Psoas muscle (tissue), 8 donors: ENCODE results near the gene TMEM101. TPM values are rescaled to one million over a fixed set of nuclear protein-coding genes. Genes with fewer than 3 reads are reported as not detected.
"Not testable (repeated sequence)": the region's sequence is repeated elsewhere in the genome, so short reads cannot be mapped to it uniquely, and the experiment has no call there.

Experiments
- ATAC-seq, 4 donors: fragments of 200-7000 bp; cut with Tn5 transposase; one replicate each; pipeline ENCODE4 v1.9.1; 2020; ENCODE audit warnings: moderate library complexity in 3 of 4, mild to moderate bottlenecking in 2 of 4
- DNase-seq, 2 donors: peaks; one replicate each; pipeline ENCODE4 v3.0.0-alpha.2; 2020
- H3K27ac ChIP-seq: fragments of 200-600 bp; one replicate; pipeline ENCODE4 v1.8.0; 2022
- H3K27me3 ChIP-seq, 3 donors: fragments of 200-600 bp in 1 of 3; one replicate each; pipeline versions ENCODE4 v1.6.1 to v1.8.0; 2013 to 2022; ENCODE audit warnings: low read length in 2 of 3, mild to moderate bottlenecking in 2 of 3, moderate library complexity in 1 of 3; ENCODE audit not compliant: insufficient read depth in 3 of 3
- H3K36me3 ChIP-seq, 2 donors: fragments of 200-600 bp in 1 of 2; one replicate each; pipeline versions ENCODE4 v1.6.1 to v1.8.0; 2013 to 2022; ENCODE audit warnings: low read depth in 1 of 2, mild to moderate bottlenecking in 1 of 2, moderate library complexity in 1 of 2; ENCODE audit not compliant: insufficient read depth in 1 of 2
- H3K4me1 ChIP-seq: fragments of 200-600 bp; one replicate; pipeline ENCODE4 v1.8.0; 2022
- H3K4me3 ChIP-seq: fragments of 200-600 bp; one replicate; pipeline ENCODE4 v1.8.0; 2022; ENCODE audit warnings: mild to moderate bottlenecking
- H3K9me3 ChIP-seq: fragments of 200-600 bp; one replicate; pipeline ENCODE4 v1.8.0; 2022
- WGBS, 3 donors: extraction: QIAGEN DNeasy Blood & Tissue Kit; methylation state at CpG; one replicate each; pipeline versions ENCODE4 v1.1.6 to v1.1.7; 2013; 5-methylcytosine and 5-hydroxymethylcytosine counted together
- intact Hi-C, 2 donors: fragments of 100-400 bp; cut with DNase I; formaldehyde crosslinking; loops; one replicate each; pipeline versions ENCODE4 v1.11.0 to v1.14.2; 2022
- polyA plus RNA-seq, 3 donors: library from polyadenylated mRNA; stranded (reverse); fragments of 200-250 nt; gene quantifications; one replicate each; pipeline ENCODE4 v1.2.3, GENCODE V29; 2013
- total RNA-seq, 4 donors: library from RNA; stranded (reverse); fragmentation: NEBNext Ultra II Directional in 2 of 4; extraction: Animal tissue kit (Norgen Biotek cat#: 25700) in 2 of 4; gene quantifications; one replicate each; pipeline versions ENCODE4 v1.2.1 to v1.2.4, GENCODE V29; 2021 to 2023
- TF ChIP-seq, protein P1 (sequence below): fragments of 200-600 bp; IDR thresholded peaks from one replicate; pipeline ENCODE4 v1.8.0; 2022; ENCODE audit warnings: antibody characterized with exemption
- donor health status: healthy with polysubstance abuse.
- donor health status: DM: no; HTN: no; CAD: no; lungs with moderate emphysema.
- donor health status: Bipolar disorder and iron deficiency.
- donor health status: healthy.
- donor health status: DM: yes; HTN: yes; CAD: no.
- donor health status: DM: no; HTN: no; CAD: no.
- donor health status: DM: no; HTN: no; CAD: no.
- donor health status: DM: yes; HTN: yes; CAD: no.

Gene TMEM101
- total and polyA plus RNA-seq, 7 donors: 13.2 to 52.6 (median 22.2) TPM

GRCh38 chr17:43967251-43967875, 47.4 kb downstream of the TMEM101 start:
- ATAC-seq (no peak), DNase-seq (no peak)
- 48 to 51% (median 49%) methylated on average over 9 of the region's 9 CpGs for WGBS, 3 donors
- Histone ChIP-seq H3K9me3 (no peaks in the 10 kb centered on the region), H3K4me1 (no peaks in the 10 kb centered on the region), H3K4me3 (no peak overlapping the region), H3K36me3 (no peaks in the 10 kb centered on the region), H3K27ac (no peak overlapping the region), H3K27me3 (no peaks in the 10 kb centered on the region)
- TF ChIP-seq, protein P1, sequence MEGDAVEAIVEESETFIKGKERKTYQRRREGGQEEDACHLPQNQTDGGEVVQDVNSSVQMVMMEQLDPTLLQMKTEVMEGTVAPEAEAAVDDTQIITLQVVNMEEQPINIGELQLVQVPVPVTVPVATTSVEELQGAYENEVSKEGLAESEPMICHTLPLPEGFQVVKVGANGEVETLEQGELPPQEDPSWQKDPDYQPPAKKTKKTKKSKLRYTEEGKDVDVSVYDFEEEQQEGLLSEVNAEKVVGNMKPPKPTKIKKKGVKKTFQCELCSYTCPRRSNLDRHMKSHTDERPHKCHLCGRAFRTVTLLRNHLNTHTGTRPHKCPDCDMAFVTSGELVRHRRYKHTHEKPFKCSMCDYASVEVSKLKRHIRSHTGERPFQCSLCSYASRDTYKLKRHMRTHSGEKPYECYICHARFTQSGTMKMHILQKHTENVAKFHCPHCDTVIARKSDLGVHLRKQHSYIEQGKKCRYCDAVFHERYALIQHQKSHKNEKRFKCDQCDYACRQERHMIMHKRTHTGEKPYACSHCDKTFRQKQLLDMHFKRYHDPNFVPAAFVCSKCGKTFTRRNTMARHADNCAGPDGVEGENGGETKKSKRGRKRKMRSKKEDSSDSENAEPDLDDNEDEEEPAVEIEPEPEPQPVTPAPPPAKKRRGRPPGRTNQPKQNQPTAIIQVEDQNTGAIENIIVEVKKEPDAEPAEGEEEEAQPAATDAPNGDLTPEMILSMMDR: no peak
- intact Hi-C loops: no loop called here

GRCh38 chr17:43966276-43966675, 48.5 kb downstream of the TMEM101 start:
- no peaks in the 10 kb centered on the region for H3K9me3 ChIP-seq
- no peak overlapping the region for H3K27ac ChIP-seq
- TF ChIP-seq, protein P1: no peak
- no peak overlapping the region for H3K4me3 ChIP-seq
- H3K27me3 ChIP-seq: peaks cover 0 to 3% (median 2%) of the 10 kb centered on the region in 3 donors
- 59 to 69% (median 66%) methylated on average over 3 of the region's 3 CpGs for WGBS, 3 donors
- intact Hi-C loops: no loop called here
- no peaks in the 10 kb centered on the region for H3K36me3 ChIP-seq
- ATAC-seq: no peak
- no peaks in the 10 kb centered on the region for H3K4me1 ChIP-seq
- DNase-seq: no peak

- ATAC-seq (no peak), DNase-seq (no peak)
- WGBS, 3 donors: 44 to 58% (median 49%) methylated on average over 7 of the region's 7 CpGs
- Histone ChIP-seq H3K9me3 (no peaks in the 10 kb centered on the region), H3K4me3 (no peak overlapping the region), H3K27ac (no peak overlapping the region), H3K4me1 (no peaks in the 10 kb centered on the region), H3K27me3 (peaks cover 2 to 7% (median 3%) of the 10 kb centered on the region in 3 donors), H3K36me3 (no peaks in the 10 kb centered on the region)
- intact Hi-C loops: no loop called here
- TF ChIP-seq, protein P1: no peak
Observed at GRCh38 chr17:43962479-43962878, 52.3 kb downstream of the TMEM101 start.

- no peak for DNase-seq
- ATAC-seq: no peak
- TF ChIP-seq, protein P1: no peak
- no peak overlapping the region for H3K27ac ChIP-seq
- H3K36me3 ChIP-seq: no peaks in the 10 kb centered on the region
- intact Hi-C loops: no loop called here
- no peaks in the 10 kb centered on the region for H3K4me1 ChIP-seq
- H3K27me3 ChIP-seq: peaks cover 2 to 7% (median 3%) of the 10 kb centered on the region in 3 donors
- 73 to 83% (median 74%) methylated on average over 2 of the region's 2 CpGs for WGBS, 3 donors
- no peaks in the 10 kb centered on the region for H3K9me3 ChIP-seq
- H3K4me3 ChIP-seq: no peak overlapping the region
Observed at GRCh38 chr17:43961954-43962353, 52.8 kb downstream of the TMEM101 start.

DNA sequence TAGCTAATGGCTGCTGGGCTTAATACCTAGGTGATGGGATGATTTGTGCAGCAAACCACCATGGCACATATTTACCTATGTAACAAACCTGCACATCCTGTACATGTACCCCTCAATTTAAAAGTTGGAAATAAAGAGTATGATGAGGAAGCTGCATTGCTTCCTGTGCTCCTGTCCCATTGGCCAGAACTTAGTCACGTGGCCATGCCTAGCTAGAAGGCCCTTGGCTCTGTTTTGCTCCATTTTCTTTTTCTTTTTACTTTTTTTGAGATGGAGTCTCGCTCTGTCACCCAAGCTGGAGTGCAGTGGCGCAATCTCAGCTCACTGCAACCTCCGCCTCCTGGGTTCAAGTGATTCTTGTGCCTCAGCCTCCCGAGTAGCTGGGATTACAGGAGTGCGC, 53.5 kb downstream of the TMEM101 start:
- 87 to 92% (median 90%) methylated on average over 6 of the region's 6 CpGs for WGBS, 3 donors
- DNase-seq, H3K4me1 ChIP-seq, ATAC-seq, H3K27me3 ChIP-seq, H3K27ac ChIP-seq, H3K4me3 ChIP-seq, H3K9me3 ChIP-seq, H3K36me3 ChIP-seq, intact Hi-C loops: not testable (repeated sequence)

Other genes starting within 250 kb of the TMEM101 start
- gene DUSP3, start 236.0 kb downstream of the TMEM101 start, total RNA-seq: 100 to 1,000 TPM; 191 to 253 (median 209) TPM
- 100 to 1,000 TPM in 2 of 3 donors, 10 to 100 TPM in 1; 90.1 to 250 (median 170) TPM for gene DUSP3, start 236.0 kb downstream of the TMEM101 start, polyA plus RNA-seq
- not detected for gene CFAP97D1, start 234.5 kb downstream of the TMEM101 start, total RNA-seq
- gene CFAP97D1, start 234.5 kb downstream of the TMEM101 start, polyA plus RNA-seq: under 1 TPM in 2 of 3 donors, not detected in 1; 0.01 to 0.17 TPM
- 1 to 10 TPM; 1.4 to 2.0 (median 1.5) TPM for gene MPP3, start 181.8 kb downstream of the TMEM101 start, total RNA-seq
- gene MPP3, start 181.8 kb downstream of the TMEM101 start, polyA plus RNA-seq: 1 to 10 TPM; 1.0 to 1.6 (median 1.4) TPM
- gene CD300LG, start 167.8 kb downstream of the TMEM101 start, total RNA-seq: 10 to 100 TPM in 2 of 4 donors, 1 to 10 TPM in 2; 6.9 to 11.5 (median 10.2) TPM
- 10 to 100 TPM in 2 of 3 donors, 1 to 10 TPM in 1; 5.4 to 21.7 (median 14.7) TPM for gene CD300LG, start 167.8 kb downstream of the TMEM101 start, polyA plus RNA-seq
- gene MPP2, start 107.4 kb downstream of the TMEM101 start, total RNA-seq: 1 to 10 TPM in 1 of 4 donors, under 1 TPM in 3; 0.42 to 1.6 (median 0.62) TPM
- gene MPP2, start 107.4 kb downstream of the TMEM101 start, polyA plus RNA-seq: under 1 TPM; 0.19 to 0.38 (median 0.21) TPM
- gene PPY, start 72.5 kb downstream of the TMEM101 start, total RNA-seq: not detected
- not detected for gene PPY, start 72.5 kb downstream of the TMEM101 start, polyA plus RNA-seq
- gene PYY, start 61.0 kb downstream of the TMEM101 start, total RNA-seq: not detected
- gene PYY, start 61.0 kb downstream of the TMEM101 start, polyA plus RNA-seq: not detected
- gene NAGS, start 10.3 kb downstream of the TMEM101 start, total RNA-seq: under 1 TPM in 2 of 4 donors, not detected in 2; 0.20 to 0.28 TPM
- 10 to 100 TPM in 1 of 3 donors, under 1 TPM in 2; 0.10 to 13.5 (median 0.11) TPM for gene NAGS, start 10.3 kb downstream of the TMEM101 start, polyA plus RNA-seq
- 10 to 100 TPM; 39.6 to 65.9 (median 52.9) TPM for gene LSM12, start 51.7 kb upstream of the TMEM101 start, total RNA-seq
- 10 to 100 TPM; 42.7 to 52.9 (median 47.9) TPM for gene LSM12, start 51.7 kb upstream of the TMEM101 start, polyA plus RNA-seq
- 10 to 100 TPM; 27.7 to 43.3 (median 37.6) TPM for gene G6PC3, start 55.8 kb upstream of the TMEM101 start, total RNA-seq
- 10 to 100 TPM; 43.9 to 72.9 (median 61.0) TPM for gene G6PC3, start 55.8 kb upstream of the TMEM101 start, polyA plus RNA-seq
- 10 to 100 TPM; 24.4 to 75.6 (median 61.2) TPM for gene HDAC5, start 108.7 kb upstream of the TMEM101 start, total RNA-seq
- gene HDAC5, start 108.7 kb upstream of the TMEM101 start, polyA plus RNA-seq: 10 to 100 TPM in 2 of 3 donors, 1 to 10 TPM in 1; 8.8 to 35.8 (median 30.2) TPM
- gene HROB, start 127.0 kb upstream of the TMEM101 start, total RNA-seq: 1 to 10 TPM in 1 of 4 donors, under 1 TPM in 3; 0.25 to 1.1 (median 0.39) TPM
- under 1 TPM; 0.53 to 0.77 (median 0.65) TPM for gene HROB, start 127.0 kb upstream of the TMEM101 start, polyA plus RNA-seq
- 10 to 100 TPM; 17.0 to 43.4 (median 26.1) TPM for gene ASB16, start 155.7 kb upstream of the TMEM101 start, total RNA-seq
- gene ASB16, start 155.7 kb upstream of the TMEM101 start, polyA plus RNA-seq: 10 to 100 TPM in 1 of 3 donors, 1 to 10 TPM in 2; 1.1 to 16.5 (median 9.9) TPM
- gene TMUB2, start 172.0 kb upstream of the TMEM101 start, total RNA-seq: 10 to 100 TPM; 14.1 to 20.9 (median 20.3) TPM
- 10 to 100 TPM; 22.8 to 44.4 (median 34.7) TPM for gene TMUB2, start 172.0 kb upstream of the TMEM101 start, polyA plus RNA-seq
- 10 to 100 TPM; 25.6 to 42.6 (median 38.8) TPM for gene ATXN7L3, start 184.9 kb upstream of the TMEM101 start, total RNA-seq
- gene ATXN7L3, start 184.9 kb upstream of the TMEM101 start, polyA plus RNA-seq: 10 to 100 TPM; 20.4 to 35.1 (median 21.8) TPM
- gene UBTF, start 204.7 kb upstream of the TMEM101 start, total RNA-seq: 10 to 100 TPM; 42.3 to 67.5 (median 49.9) TPM
- gene UBTF, start 204.7 kb upstream of the TMEM101 start, polyA plus RNA-seq: 10 to 100 TPM; 36.0 to 49.4 (median 36.1) TPM